GM12875 (cell line): ENCODE measurements around the gene VCL.

Experiments
- H3K4me3 ChIP-seq: one replicate; pipeline ENCODE4 v1.5.1; 2011; ENCODE audit warnings: low read depth, low read length, control low read depth
- CTCF ChIP-seq: IDR thresholded peaks from 2 replicates; pipeline ENCODE4 v1.5.1; 2011; ENCODE audit warnings: low read depth, mild to moderate bottlenecking, control low read depth, inconsistent platforms, low read length, moderate library complexity, borderline replicate concordance; ENCODE audit not compliant: insufficient read depth

The VCL gene

DNA sequence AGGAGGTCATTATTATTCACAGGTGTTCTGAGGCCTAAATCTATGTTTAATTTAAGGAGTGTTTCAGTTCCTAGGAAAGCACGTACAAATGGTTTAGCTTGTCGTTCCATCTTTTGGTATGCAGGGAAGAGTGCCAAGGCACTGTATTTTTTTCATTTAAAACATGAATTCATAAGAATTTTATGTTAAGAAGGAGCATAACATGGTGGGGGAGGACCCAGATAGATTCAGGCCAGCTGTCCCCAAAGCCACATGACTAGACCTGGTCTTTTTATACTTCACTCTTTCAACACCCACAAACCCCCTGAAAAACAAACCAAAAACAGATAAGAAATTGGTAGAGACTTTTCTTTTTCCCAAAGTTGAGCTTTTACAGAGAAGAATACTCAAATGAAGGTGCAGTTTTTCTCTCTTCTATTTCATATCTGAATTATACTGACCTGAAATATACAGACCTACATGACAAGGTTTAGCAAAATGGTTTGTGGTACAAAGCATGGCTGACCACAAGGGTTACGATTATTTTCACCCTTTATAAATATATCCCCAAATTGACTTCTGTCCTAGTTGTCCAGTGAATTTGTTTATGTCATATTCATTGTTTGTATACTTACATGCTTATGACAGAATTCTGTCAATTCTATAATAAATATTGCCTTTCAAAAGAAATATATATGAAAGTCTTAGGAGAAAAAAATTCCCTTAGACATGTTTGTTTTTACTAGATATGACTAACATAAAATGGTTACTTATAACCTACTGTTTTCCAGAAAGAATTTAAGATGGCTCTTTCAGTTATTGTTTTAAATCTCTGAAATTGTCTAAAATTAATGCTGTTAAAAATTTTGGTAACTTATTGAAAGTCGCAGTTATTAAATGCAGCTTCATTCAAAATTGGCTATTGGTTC, 81.4 kb downstream of the VCL start:
- no peak for TF ChIP-seq CTCF
- no peak overlapping the region for H3K4me3 ChIP-seq

DNA sequence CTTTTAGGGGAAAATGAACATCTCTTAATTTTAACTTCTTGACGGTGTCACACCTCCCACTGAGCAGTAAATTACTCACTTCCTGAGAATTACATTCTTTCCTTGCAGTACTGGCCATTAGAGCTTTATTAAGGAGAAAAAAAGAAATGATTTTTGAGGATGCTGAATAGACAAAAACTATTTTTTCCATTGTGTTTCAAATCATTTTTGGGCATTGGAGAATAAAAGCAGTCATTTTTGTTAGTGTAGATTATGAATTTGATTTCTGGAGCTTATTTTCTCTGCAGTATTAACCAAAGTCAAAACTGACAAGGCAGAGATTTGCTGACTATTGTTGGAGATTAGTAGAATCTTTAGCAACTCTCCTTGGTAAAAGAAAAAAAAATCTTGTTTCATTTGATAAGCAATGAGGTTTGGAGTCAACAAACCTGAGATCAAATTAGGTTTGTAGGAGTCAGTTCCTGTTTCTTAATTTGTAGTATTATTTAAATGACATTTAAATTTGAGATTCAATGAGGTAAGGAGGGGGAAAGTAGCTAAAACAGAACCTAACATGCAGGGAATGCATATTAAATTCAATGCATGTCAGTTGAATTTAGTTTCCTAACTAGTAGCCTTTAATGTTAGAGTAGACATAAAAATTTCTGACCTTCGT, 82.1 kb downstream of the VCL start:
- H3K4me3 ChIP-seq: no peak overlapping the region
- TF ChIP-seq CTCF: no peak

GRCh38 chr10:74081192-74081803, 83.4 kb downstream of the VCL start:
- no peak overlapping the region for H3K4me3 ChIP-seq
- peak; percentile 68 for TF ChIP-seq CTCF

- TF ChIP-seq CTCF: no peak
- no peak overlapping the region for H3K4me3 ChIP-seq
These were observed 84.2 kb downstream of the VCL start for GRCh38 chr10:74081941-74082718.

DNA sequence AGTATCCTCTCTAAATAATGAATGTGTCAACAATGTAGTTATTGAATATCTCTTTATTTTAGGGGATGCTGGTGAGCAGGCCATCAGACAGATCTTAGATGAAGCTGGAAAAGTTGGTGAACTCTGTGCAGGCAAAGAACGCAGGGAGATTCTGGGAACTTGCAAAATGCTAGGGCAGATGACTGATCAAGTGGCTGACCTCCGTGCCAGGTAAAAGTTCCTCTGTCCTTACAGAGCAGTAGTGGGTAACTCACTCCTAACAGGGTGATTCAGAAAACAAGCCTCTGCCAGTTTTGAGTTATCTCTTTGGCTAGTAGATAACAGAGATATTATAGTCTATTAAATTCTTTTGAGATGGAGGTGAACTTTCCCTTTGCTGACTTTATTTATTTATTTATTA, 85.4 kb downstream of the VCL start:
- no peak overlapping the region for H3K4me3 ChIP-seq
- TF ChIP-seq CTCF: no peak

- no peak for TF ChIP-seq CTCF
These were observed 87.0 kb downstream of the VCL start for GRCh38 chr10:74084955-74085354.

More at GRCh38 chr10:74084955-74085354, 87.0 kb downstream of the VCL start:
- H3K4me3 ChIP-seq: no peak overlapping the region
